ENCODE measurements around the gene CDH16.
A peak's percentile ranks its signal among the peaks of the same experiment; 100 is the strongest.
"Not testable (repeated sequence)": the region's sequence is repeated elsewhere in the genome, so short reads cannot be mapped to it uniquely, and the experiment has no call there.

Gene CDH16

GRCh38 chr16:66936889-66937554 lies 18.3 kb upstream of the CDH16 start:
- ATAC-seq (no peak), DNase-seq (no peak)
- H3K27ac Mint-ChIP-seq: peak overlapping the region in 1 of 2 donors; percentile 48
- H3K4me1 Mint-ChIP-seq: peaks cover 69% of the 10 kb centered on the region
- peak overlapping the region; percentile 98 to 100 for H3K4me3 Mint-ChIP-seq
- no peaks in the 10 kb centered on the region for H3K27me3 Mint-ChIP-seq
- no peaks in the 10 kb centered on the region for H3K9me3 Mint-ChIP-seq

- H3K27me3 Mint-ChIP-seq: no peaks in the 10 kb centered on the region
- ATAC-seq (no peak), DNase-seq (no peak)
- H3K4me1 Mint-ChIP-seq: peaks cover 73% of the 10 kb centered on the region
- peak overlapping the region; percentile 98 to 100 for H3K4me3 Mint-ChIP-seq
- no peaks in the 10 kb centered on the region for H3K9me3 Mint-ChIP-seq
- H3K27ac Mint-ChIP-seq: peak overlapping the region in 1 of 2 donors; percentile 76
These were observed 17.8 kb upstream of the CDH16 start for GRCh38 chr16:66936462-66936861.

- ATAC-seq (no peak), DNase-seq (no peak)
- Mint-ChIP-seq H3K9me3 (no peaks in the 10 kb centered on the region), H3K27me3 (no peaks in the 10 kb centered on the region), H3K4me1 (peaks cover 73% of the 10 kb centered on the region), H3K27ac (peak within 1 kb of the TSS; percentile 97 to 99), H3K4me3 (peak within 1 kb of the TSS; percentile 98 to 100)
These were observed 16.8 kb upstream of the CDH16 start, which contains the start of gene CES2 for GRCh38 chr16:66935314-66936011. Gene CES2 (plus strand): TSS chr16:66935516. CDS start chr16:66935636, 120 bp downstream.

GRCh38 chr16:66934839-66935313 lies 16.2 kb upstream of the CDH16 start:
- peaks cover 73% of the 10 kb centered on the region for H3K4me1 Mint-ChIP-seq
- peak overlapping the region; percentile 97 to 99 for H3K27ac Mint-ChIP-seq
- ATAC-seq: not testable (repeated sequence)

GRCh38 chr16:66934138-66934838 lies 15.6 kb upstream of the CDH16 start, which contains the start of gene CIAO2B:
Gene CIAO2B (minus strand): TSS chr16:66934402. CDS start chr16:66934364, 38 bp downstream.
- DNase-seq (peak; percentile 83 to 90), ATAC-seq (peak; percentile 91)
- Mint-ChIP-seq H3K9me3 (no peaks in the 10 kb centered on the region), H3K4me1 (peaks cover 73% of the 10 kb centered on the region), H3K27ac (peak within 1 kb of the TSS; percentile 97 to 99), H3K4me3 (peak within 1 kb of the TSS; percentile 98 to 100), H3K27me3 (no peaks in the 10 kb centered on the region)

More at GRCh38 chr16:66934839-66935313, 16.2 kb upstream of the CDH16 start:
- H3K27me3 Mint-ChIP-seq, DNase-seq, H3K9me3 Mint-ChIP-seq: not testable (repeated sequence)
- H3K4me3 Mint-ChIP-seq: peak overlapping the region; percentile 98 to 100

- H3K27me3 Mint-ChIP-seq: no peaks in the 10 kb centered on the region
- ATAC-seq (peak; percentile 80), DNase-seq (peak; percentile 27 to 56)
- no peaks in the 10 kb centered on the region for H3K9me3 Mint-ChIP-seq
- peak overlapping the region; percentile 97 to 99 for H3K27ac Mint-ChIP-seq
- peaks cover 76% of the 10 kb centered on the region for H3K4me1 Mint-ChIP-seq
- peak overlapping the region; percentile 98 to 100 for H3K4me3 Mint-ChIP-seq
These were observed 15.1 kb upstream of the CDH16 start for GRCh38 chr16:66933776-66934137.

GRCh38 chr16:66932076-66932475 lies 13.4 kb upstream of the CDH16 start:
- H3K4me1 Mint-ChIP-seq: peaks cover 76% of the 10 kb centered on the region
- peak overlapping the region in 1 of 2 donors; percentile 98 for H3K4me3 Mint-ChIP-seq
- no peaks in the 10 kb centered on the region for H3K9me3 Mint-ChIP-seq
- ATAC-seq: no peak
- peaks cover under 1% of the 10 kb centered on the region for H3K27me3 Mint-ChIP-seq
- peak overlapping the region in 1 of 2 donors; percentile 12 for H3K27ac Mint-ChIP-seq
- no peak for DNase-seq

- Mint-ChIP-seq H3K4me3 (no peak overlapping the region), H3K27ac (no peak overlapping the region)
These were observed 13.0 kb upstream of the CDH16 start for GRCh38 chr16:66931665-66932064.

GRCh38 chr16:66930189-66930588 lies 11.5 kb upstream of the CDH16 start:
- Mint-ChIP-seq H3K4me1 (peaks cover 74% of the 10 kb centered on the region), H3K27ac (no peak overlapping the region)

More at GRCh38 chr16:66931665-66932064, 13.0 kb upstream of the CDH16 start:
- Mint-ChIP-seq H3K27me3 (peaks cover 4% of the 10 kb centered on the region), H3K4me1 (peaks cover 76% of the 10 kb centered on the region), H3K9me3 (no peaks in the 10 kb centered on the region)
- ATAC-seq (no peak), DNase-seq (no peak)

GRCh38 chr16:66928702-66929388 lies 10.2 kb upstream of the CDH16 start:
- H3K9me3 Mint-ChIP-seq: no peaks in the 10 kb centered on the region
- ATAC-seq (peak; percentile 54), DNase-seq (peak; percentile 44 to 55)
- peak overlapping the region in 1 of 2 donors; percentile 19 for H3K27ac Mint-ChIP-seq
- no peak overlapping the region for H3K4me3 Mint-ChIP-seq
- peaks cover 61% of the 10 kb centered on the region for H3K4me1 Mint-ChIP-seq
- peaks cover 32% of the 10 kb centered on the region for H3K27me3 Mint-ChIP-seq

More at GRCh38 chr16:66930189-66930588, 11.5 kb upstream of the CDH16 start:
- Mint-ChIP-seq H3K4me3 (no peak overlapping the region), H3K27me3 (peaks cover 19% of the 10 kb centered on the region), H3K9me3 (no peaks in the 10 kb centered on the region)
- no peak for ATAC-seq
- no peak for DNase-seq

GRCh38 chr16:66927918-66928649 lies 9.4 kb upstream of the CDH16 start:
- DNase-seq (no peak), ATAC-seq (peak; percentile 22)
- Mint-ChIP-seq H3K4me3 (no peak overlapping the region), H3K27ac (peak overlapping the region in 1 of 2 donors; percentile 54), H3K9me3 (no peaks in the 10 kb centered on the region), H3K4me1 (peaks cover 54% of the 10 kb centered on the region), H3K27me3 (peaks cover 40% of the 10 kb centered on the region)

- Mint-ChIP-seq H3K4me3 (no peak overlapping the region), H3K4me1 (peaks cover 43% of the 10 kb centered on the region), H3K9me3 (no peaks in the 10 kb centered on the region), H3K27ac (no peak overlapping the region), H3K27me3 (peaks cover 45% of the 10 kb centered on the region)
- ATAC-seq: no peak
- no peak for DNase-seq
These were observed 8.3 kb upstream of the CDH16 start for GRCh38 chr16:66926961-66927436.

- H3K27ac Mint-ChIP-seq: peak overlapping the region in 1 of 2 donors; percentile 12
- peak overlapping the region; percentile 15 to 78 for H3K4me3 Mint-ChIP-seq
- H3K9me3 Mint-ChIP-seq: no peaks in the 10 kb centered on the region
- no peak for DNase-seq
- no peak for ATAC-seq
- peaks cover 49% of the 10 kb centered on the region for H3K27me3 Mint-ChIP-seq
- peaks cover 38% of the 10 kb centered on the region for H3K4me1 Mint-ChIP-seq
These were observed 7.7 kb upstream of the CDH16 start for GRCh38 chr16:66926171-66926947.

All from stimulated activated naive CD8-positive, alpha-beta T cell treated with anti-CD3 and anti-CD28 coated beads, Interleukin-15, amount 100 ng/mL, for 72 hours (primary cell).